Pancreas (tissue), 10 donors: ENCODE measurements around the gene VAPB. TPM values are rescaled to one million over a fixed set of nuclear protein-coding genes. Genes with fewer than 3 reads are reported as not detected.
A peak's percentile ranks its signal among the peaks of the same experiment; 100 is the strongest.

Experiments
- ATAC-seq, 4 donors: fragments of 200-7000 bp; cut with Tn5 transposase; one replicate each; pipeline versions ENCODE4 v1.8.0 to v1.9.1; 2020; ENCODE audit warnings: mild to moderate bottlenecking in 4 of 4, moderate library complexity in 4 of 4
- DNase-seq, 6 donors: peaks; one replicate each; pipeline ENCODE4 v3.0.0-alpha.2; 2020
- FAIRE-seq: peaks from 2 replicates; lab custom pipeline; 2012; peaks lifted over from hg19 to GRCh38; lab: Jason Lieb, UNC
- H3K27ac ChIP-seq, 4 donors: fragments of 200-600 bp; sonication (generic); 1 replicate in 3 of 4; 2 replicates in 1 of 4; pipeline versions ENCODE4 v1.5.0 to v1.8.0; 2020
- H3K27me3 ChIP-seq, 4 donors: fragments of 200-600 bp; one replicate each; pipeline ENCODE4 v1.8.0; 2021
- H3K36me3 ChIP-seq, 3 donors: fragments of 200-600 bp; sonication (generic) in 1 of 3; one replicate each; pipeline versions ENCODE4 v1.5.0 to v1.8.0; 2020 to 2021
- H3K4me1 ChIP-seq, 3 donors: fragments of 200-600 bp; one replicate each; pipeline ENCODE4 v1.8.0; 2021
- H3K4me3 ChIP-seq, 4 donors: fragments of 200-600 bp; sonication (generic) in 2 of 4; one replicate each; pipeline versions ENCODE4 v1.5.0 to v1.8.0; 2020 to 2021
- H3K9me3 ChIP-seq, 4 donors: fragments of 200-600 bp; one replicate each; pipeline ENCODE4 v1.8.0; 2021
- CTCF ChIP-seq, 4 donors: fragments of 200-600 bp; sonication (generic) in 3 of 4; IDR thresholded peaks; one replicate each; pipeline versions ENCODE4 v1.5.0 to v1.8.0; 2021; ENCODE audit warnings: antibody characterized with exemption in 4 of 4
- WGBS, 2 donors: extraction: QIAGEN DNeasy Blood & Tissue Kit; methylation state at CpG; one replicate each; pipeline ENCODE4 v1.1.7; 2013; 5-methylcytosine and 5-hydroxymethylcytosine counted together
- intact Hi-C, 3 donors: fragments of 100-400 bp; cut with DNase I; formaldehyde crosslinking; loops; one replicate each; pipeline versions ENCODE4 v1.11.1 to v1.14.2; 2022
- polyA plus RNA-seq, 2 donors: library from polyadenylated mRNA; stranded (reverse); fragments of 200-250 nt; gene quantifications; one replicate each; pipeline ENCODE4 v1.2.3, GENCODE V29; 2013
- total RNA-seq, 6 donors: library from RNA; stranded (reverse); fragmentation: NEBNext Ultra II Directional in 4 of 6; extraction: Animal tissue kit (Norgen Biotek cat#: 25700) in 4 of 6; gene quantifications; one replicate each; pipeline versions ENCODE4 v1.2.1 to v1.2.4, GENCODE V29; 2021 to 2023
- donor health status: healthy with polysubstance abuse.
- donor health status: DM: no; HTN: no; CAD: no; lungs with moderate emphysema.
- donor health status: DM: no; HTN: no; CAD: no.
- donor health status: control.
- donor health status: control.
- donor health status: Bipolar disorder and iron deficiency.
- donor health status: DM: yes; HTN: yes; CAD: no.
- donor health status: DM: no; HTN: no; CAD: no.
- donor health status: DM: no; HTN: no; CAD: no.
- donor health status: DM: yes; HTN: yes; CAD: no.

The VAPB gene
- total and polyA plus RNA-seq, 8 donors: 9.6 to 30.3 (median 20.6) TPM

GRCh38 chr20:58435237-58435636, 46.2 kb downstream of the VAPB start:
- intact Hi-C loops: no loop called here
- 89 to 90% methylated on average over 6 of the region's 6 CpGs for WGBS, 2 donors
- Histone ChIP-seq H3K27ac (no peak overlapping the region), H3K27me3 (no peaks in the 10 kb centered on the region), H3K9me3 (no peaks in the 10 kb centered on the region), H3K36me3 (no peaks in the 10 kb centered on the region), H3K4me1 (peaks cover 5 to 9% (median 5%) of the 10 kb centered on the region in 3 donors), H3K4me3 (no peak overlapping the region)
- DNase-seq (no peak), ATAC-seq (no peak), FAIRE-seq (no peak)
- no peak for TF ChIP-seq CTCF (IDR thresholded peaks at IDR 0.05)

GRCh38 chr20:58436868-58437645, 48.0 kb downstream of the VAPB start:
- no peak overlapping the region for H3K4me3 ChIP-seq
- FAIRE-seq (no peak), ATAC-seq (peak; percentile 48 to 93 (median 86)), DNase-seq (no peak)
- H3K36me3 ChIP-seq: no peaks in the 10 kb centered on the region
- WGBS, 2 donors: 78 to 81% methylated on average over 5 of the region's 5 CpGs
- H3K4me1 ChIP-seq: peaks cover 2 to 6% (median 5%) of the 10 kb centered on the region in 3 donors
- intact Hi-C loops: no loop called here
- H3K27ac ChIP-seq: peak overlapping the region in 2 of 4 donors; percentile 23 to 38
- TF ChIP-seq CTCF (IDR thresholded peaks at IDR 0.05): no peak
- no peaks in the 10 kb centered on the region for H3K27me3 ChIP-seq
- H3K9me3 ChIP-seq: no peaks in the 10 kb centered on the region

- ATAC-seq (no peak), FAIRE-seq (no peak), DNase-seq (no peak)
- Histone ChIP-seq H3K36me3 (no peaks in the 10 kb centered on the region), H3K9me3 (no peaks in the 10 kb centered on the region), H3K4me1 (peaks cover 0 to 3% (median 0%) of the 10 kb centered on the region in 3 donors), H3K27me3 (no peaks in the 10 kb centered on the region), H3K4me3 (no peak overlapping the region), H3K27ac (no peak overlapping the region)
- TF ChIP-seq CTCF (IDR thresholded peaks at IDR 0.05): no peak
- WGBS, 2 donors: 84 to 89% methylated on average over 5 of the region's 5 CpGs
- intact Hi-C loops: no loop called here
Observed at GRCh38 chr20:58438970-58439808, 50.2 kb downstream of the VAPB start.

- Histone ChIP-seq H3K4me3 (no peak overlapping the region), H3K4me1 (peaks cover 0 to 3% (median 0%) of the 10 kb centered on the region in 3 donors), H3K27ac (no peak overlapping the region), H3K9me3 (no peaks in the 10 kb centered on the region), H3K36me3 (no peaks in the 10 kb centered on the region), H3K27me3 (no peaks in the 10 kb centered on the region)
- DNase-seq (no peak), FAIRE-seq (no peak), ATAC-seq (no peak)
- no peak for TF ChIP-seq CTCF (IDR thresholded peaks at IDR 0.05)
- WGBS, 2 donors: 86 to 89% methylated on average over 5 of the region's 5 CpGs
- intact Hi-C loops: loop anchor here in 1 of 3 donors (10.0 kb wide), 1 partner anchor 195 kb away; no protein-coding TSS in a partner anchor
Observed at GRCh38 chr20:58440021-58440767, 51.2 kb downstream of the VAPB start.
